ENCODE measurements around the gene PRRC1. TPM values are rescaled to one million over a fixed set of nuclear protein-coding genes. Genes with fewer than 3 reads are reported as not detected.

Gene PRRC1
- total and polyA plus RNA-seq, 11 donors, result 10.3 to 37.7 (median 20.8) TPM

DNA sequence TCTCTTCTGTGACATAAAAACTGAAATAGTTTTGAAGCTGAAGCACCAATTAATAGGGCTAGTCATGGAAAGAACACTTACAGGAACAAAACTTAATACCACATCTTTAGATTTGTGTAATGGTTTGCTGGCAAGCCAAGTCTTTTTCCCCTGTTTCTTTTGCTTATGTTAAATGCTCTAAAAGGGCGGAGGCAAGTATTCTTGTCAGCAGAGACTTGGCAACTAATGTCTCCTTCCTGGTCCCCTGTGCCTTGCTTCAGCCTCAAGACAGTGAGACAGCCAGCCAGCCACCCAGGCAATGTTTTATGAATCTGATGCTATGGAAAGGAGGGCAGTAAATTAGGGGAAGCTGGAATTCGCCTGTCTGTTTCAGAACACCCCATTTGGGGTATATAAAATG lies 45.7 kb downstream of the PRRC1 start:
- H3K9me3 ChIP-seq, result no peaks in the 10 kb centered on the region
- no peaks in the 10 kb centered on the region for H3K36me3 ChIP-seq
- H3K27me3 ChIP-seq, result no peaks in the 10 kb centered on the region
- no peak overlapping the region for H3K27ac ChIP-seq
- no peak for ATAC-seq
- WGBS, 4 donors, result 60 to 76% (median 63%) methylated on average over 2 of the region's 2 CpGs
- no peak for DNase-seq
- no peak overlapping the region for H3K4me3 ChIP-seq
- H3K4me1 ChIP-seq, result peaks cover 0 to 7% (median 0%) of the 10 kb centered on the region in 12 donors
- intact Hi-C loops (cut with DNase I), result loop anchor here (2.0 to 10.0 kb wide), 11 partner anchors 142 to 934 kb away; partner anchors contain the start of gene CCDC192 (in 1 of the 10)
- no peak for TF ChIP-seq POLR2A (IDR thresholded peaks at IDR 0.05)
- TF ChIP-seq, protein P1, sequence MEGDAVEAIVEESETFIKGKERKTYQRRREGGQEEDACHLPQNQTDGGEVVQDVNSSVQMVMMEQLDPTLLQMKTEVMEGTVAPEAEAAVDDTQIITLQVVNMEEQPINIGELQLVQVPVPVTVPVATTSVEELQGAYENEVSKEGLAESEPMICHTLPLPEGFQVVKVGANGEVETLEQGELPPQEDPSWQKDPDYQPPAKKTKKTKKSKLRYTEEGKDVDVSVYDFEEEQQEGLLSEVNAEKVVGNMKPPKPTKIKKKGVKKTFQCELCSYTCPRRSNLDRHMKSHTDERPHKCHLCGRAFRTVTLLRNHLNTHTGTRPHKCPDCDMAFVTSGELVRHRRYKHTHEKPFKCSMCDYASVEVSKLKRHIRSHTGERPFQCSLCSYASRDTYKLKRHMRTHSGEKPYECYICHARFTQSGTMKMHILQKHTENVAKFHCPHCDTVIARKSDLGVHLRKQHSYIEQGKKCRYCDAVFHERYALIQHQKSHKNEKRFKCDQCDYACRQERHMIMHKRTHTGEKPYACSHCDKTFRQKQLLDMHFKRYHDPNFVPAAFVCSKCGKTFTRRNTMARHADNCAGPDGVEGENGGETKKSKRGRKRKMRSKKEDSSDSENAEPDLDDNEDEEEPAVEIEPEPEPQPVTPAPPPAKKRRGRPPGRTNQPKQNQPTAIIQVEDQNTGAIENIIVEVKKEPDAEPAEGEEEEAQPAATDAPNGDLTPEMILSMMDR (IDR thresholded peaks at IDR 0.05), result no peak

DNA sequence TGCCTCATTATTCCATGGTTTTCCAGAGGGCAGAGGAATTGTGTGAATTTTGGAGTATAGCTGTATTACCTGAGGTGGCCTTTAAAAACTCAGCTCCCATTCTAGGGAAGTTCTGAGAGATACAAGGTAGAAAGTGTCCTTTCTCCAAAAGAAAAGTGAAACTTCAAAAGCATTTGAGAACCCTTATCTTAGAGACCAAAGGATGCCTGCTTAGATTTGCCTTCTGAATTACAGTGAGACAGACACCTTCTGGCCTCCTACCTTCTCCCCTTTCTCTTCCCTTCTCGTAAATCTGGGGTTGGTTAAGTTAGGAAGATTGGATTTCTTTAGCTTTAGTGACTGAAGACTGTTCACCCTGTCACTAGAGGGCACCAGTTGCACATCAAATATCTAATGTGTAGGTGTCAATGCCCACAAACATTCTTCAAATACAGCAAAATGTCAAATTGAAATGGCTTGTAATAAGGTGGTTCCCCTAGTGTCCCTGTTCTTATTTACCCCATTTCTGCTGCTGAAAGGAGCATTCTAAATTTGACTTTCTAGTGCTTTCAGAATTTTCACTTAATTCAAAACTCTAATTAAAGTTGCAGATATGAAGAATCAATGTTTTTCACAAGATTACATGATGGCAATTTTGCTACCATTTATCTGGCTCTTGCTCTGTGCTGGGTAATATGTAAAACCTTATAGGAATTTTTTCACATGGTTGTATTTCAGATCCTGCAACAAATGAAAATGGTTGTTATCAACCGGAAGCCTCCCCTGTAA lies 46.7 kb downstream of the PRRC1 start:
- Histone ChIP-seq H3K27me3 (peaks cover 0 to 3% (median 0%) of the 10 kb centered on the region in 9 donors), H3K4me3 (no peak overlapping the region), H3K9me3 (no peaks in the 10 kb centered on the region), H3K4me1 (peaks cover 0 to 7% (median 0%) of the 10 kb centered on the region in 12 donors), H3K27ac (no peak overlapping the region), H3K36me3 (no peaks in the 10 kb centered on the region)
- intact Hi-C loops (cut with DNase I), result loop anchor here (1.0 to 10.0 kb wide), 12 partner anchors 141 to 933 kb away; partner anchors contain the start of gene CCDC192 (in 1 of the 10)
- DNase-seq (peak in 3 of 5 donors; percentile 25 to 42 (median 35)), ATAC-seq (peak in 3 of 4 donors; percentile 55 to 74 (median 57))
- no peak for TF ChIP-seq POLR2A (IDR thresholded peaks at IDR 0.05)
- TF ChIP-seq, protein P1 (IDR thresholded peaks at IDR 0.05), result peak; percentile 55 to 76 (median 66)
- 57 to 62% (median 60%) methylated on average over 2 of the region's 2 CpGs for WGBS, 4 donors

DNA sequence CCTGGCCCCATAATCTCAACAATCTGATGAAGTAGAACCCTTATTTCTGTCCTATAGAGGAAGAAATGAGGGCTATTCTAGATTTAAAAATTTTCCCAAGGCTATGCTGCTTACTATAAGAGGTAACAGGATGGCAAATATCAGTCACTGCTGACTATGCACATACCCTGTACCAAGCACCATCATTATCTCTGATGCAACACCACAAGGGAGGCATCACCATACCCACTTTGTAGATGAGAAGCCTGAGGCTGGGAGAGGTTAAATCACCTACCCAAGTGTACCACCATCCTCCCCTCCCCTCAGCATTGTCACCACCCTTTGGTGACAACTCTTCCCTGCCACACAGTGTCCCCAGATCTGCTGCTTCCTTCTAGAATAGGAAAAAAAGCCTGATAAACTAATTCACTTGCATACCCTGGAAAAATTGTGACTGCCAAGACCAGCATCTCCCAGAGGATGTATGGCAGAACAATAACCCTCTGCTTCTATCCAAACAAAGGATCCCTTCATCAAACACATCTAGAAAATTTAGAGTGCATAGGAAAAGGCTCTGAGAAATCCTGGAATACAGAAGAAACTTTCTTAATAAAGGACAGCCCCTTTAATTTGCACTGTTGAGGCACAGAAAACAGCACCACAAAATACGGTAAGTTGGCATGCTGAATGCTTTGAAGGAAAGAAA lies 48.3 kb downstream of the PRRC1 start:
- Histone ChIP-seq H3K9me3 (no peaks in the 10 kb centered on the region), H3K27me3 (peaks cover 0 to 11% (median 0%) of the 10 kb centered on the region in 9 donors), H3K4me3 (no peak overlapping the region), H3K4me1 (peaks cover 0 to 7% (median 0%) of the 10 kb centered on the region in 12 donors), H3K27ac (no peak overlapping the region), H3K36me3 (no peaks in the 10 kb centered on the region)
- no peak for TF ChIP-seq POLR2A (IDR thresholded peaks at IDR 0.05)
- TF ChIP-seq, protein P1 (IDR thresholded peaks at IDR 0.05), result no peak
- intact Hi-C loops (cut with DNase I), result loop anchor here (2.0 to 10.0 kb wide), 9 partner anchors 139 to 637 kb away; partner anchors contain the start of gene CCDC192 (in 1 of the 10)
- 66 to 85% (median 71%) methylated on average over 1 of the region's 1 CpG for WGBS, 4 donors
- ATAC-seq, result no peak
- DNase-seq, result no peak

Data from heart left ventricle (tissue), 16 donors.